Body of pancreas (tissue), 4 donors: Measurements from ENCODE around the gene CMTR2. TPM values are rescaled to one million over a fixed set of nuclear protein-coding genes. Genes with fewer than 3 reads are reported as not detected.
A peak's percentile ranks its signal among the peaks of the same experiment; 100 is the strongest.

Experiments used
- ATAC-seq: fragments of 150-250 bp; one replicate; pipeline ENCODE4 v1.9.1; 2016
- DNase-seq, 4 donors: peaks; one replicate each; pipeline ENCODE4 v3.0.0-alpha.2; 2019
- H3K27ac ChIP-seq, 4 donors: fragments of 200-600 bp; sonication (generic); 1 replicate in 3 of 4; 2 replicates in 1 of 4; pipeline versions ENCODE4 v1.5.1 to v1.6.1; 2016 to 2019; ENCODE audit warnings: mild to moderate bottlenecking in 1 of 4, mixed read lengths in 1 of 4, moderate library complexity in 1 of 4
- H3K27me3 ChIP-seq, 2 donors: fragments of 200-600 bp; sonication (generic); one replicate each; pipeline ENCODE4 v1.6.0; 2016; ENCODE audit warnings: mild to moderate bottlenecking in 1 of 2
- H3K36me3 ChIP-seq, 2 donors: fragments of 200-600 bp; sonication (generic); replicated peaks in 1 of 2; 2 replicates each; pipeline ENCODE4 v1.5.1; 2016; ENCODE audit warnings: low read depth in 2 of 2; ENCODE audit not compliant: insufficient read depth in 1 of 2
- H3K4me1 ChIP-seq: fragments of 200-600 bp; sonication (generic); one replicate; pipeline ENCODE4 v1.6.0; 2016
- H3K4me3 ChIP-seq, 2 donors: fragments of 200-600 bp; sonication (generic); 1 replicate in 1 of 2; 2 replicates in 1 of 2; pipeline ENCODE4 v1.5.1; 2016 to 2019
- H3K9me3 ChIP-seq, 3 donors: fragments of 200-600 bp; sonication (generic); 1 replicate in 2 of 3; 2 replicates in 1 of 3; pipeline ENCODE4 v1.5.1; 2016
- POLR2A ChIP-seq, 3 donors: fragments of 450-650 bp; IDR thresholded peaks; one replicate each; pipeline ENCODE4 v1.6.1; 2016; ENCODE audit warnings: antibody characterized with exemption in 3 of 3, mild to moderate bottlenecking in 2 of 3
- WGBS, 2 donors: methylation state at CpG; one replicate each; pipeline ENCODE4 v1.1.5; 2017; 5-methylcytosine and 5-hydroxymethylcytosine counted together
- intact Hi-C: fragments of 100-400 bp; cut with DNase I; formaldehyde crosslinking; loops from one replicate; pipeline ENCODE4 v1.15.1; 2023
- total RNA-seq, 2 donors: library from RNA; depleted of rRNA; stranded (reverse); fragments of >200 nt; gene quantifications; one replicate each; pipeline ENCODE4 v1.1.0, GENCODE V29; 2016
- TF ChIP-seq, protein P1 (sequence below), 7 experiments: fragments of 450-650 bp in 4 of 7; fragments of 200-600 bp in 3 of 7; sonication (generic) in 3 of 7; IDR thresholded peaks; one replicate each; pipeline ENCODE4 v1.5.1; 2016 to 2019; ENCODE audit warnings: antibody characterized with exemption in 7 of 7

CMTR2 gene
- total RNA-seq, 2 donors from 2014 or later: 7.3 to 20.2 TPM

GRCh38 chr16:71287911-71288310 is 1.3 kb downstream of the CMTR2 start:
- Histone ChIP-seq H3K4me1 (peaks cover 22% of the 10 kb centered on the region), H3K9me3 (no peaks in the 10 kb centered on the region), H3K36me3 (peaks cover 0 to 5% of the 10 kb centered on the region in 2 donors), H3K27ac (peak overlapping the region in 1 of 4 donors; percentile 93), H3K27me3 (no peaks in the 10 kb centered on the region), H3K4me3 (no peak overlapping the region)
- intact Hi-C loops: no loop called here
- no peak for ATAC-seq
- DNase-seq: no peak
- WGBS, 2 donors: 57 to 58% methylated on average over 3 of the region's 3 CpGs
- TF ChIP-seq, protein P1, sequence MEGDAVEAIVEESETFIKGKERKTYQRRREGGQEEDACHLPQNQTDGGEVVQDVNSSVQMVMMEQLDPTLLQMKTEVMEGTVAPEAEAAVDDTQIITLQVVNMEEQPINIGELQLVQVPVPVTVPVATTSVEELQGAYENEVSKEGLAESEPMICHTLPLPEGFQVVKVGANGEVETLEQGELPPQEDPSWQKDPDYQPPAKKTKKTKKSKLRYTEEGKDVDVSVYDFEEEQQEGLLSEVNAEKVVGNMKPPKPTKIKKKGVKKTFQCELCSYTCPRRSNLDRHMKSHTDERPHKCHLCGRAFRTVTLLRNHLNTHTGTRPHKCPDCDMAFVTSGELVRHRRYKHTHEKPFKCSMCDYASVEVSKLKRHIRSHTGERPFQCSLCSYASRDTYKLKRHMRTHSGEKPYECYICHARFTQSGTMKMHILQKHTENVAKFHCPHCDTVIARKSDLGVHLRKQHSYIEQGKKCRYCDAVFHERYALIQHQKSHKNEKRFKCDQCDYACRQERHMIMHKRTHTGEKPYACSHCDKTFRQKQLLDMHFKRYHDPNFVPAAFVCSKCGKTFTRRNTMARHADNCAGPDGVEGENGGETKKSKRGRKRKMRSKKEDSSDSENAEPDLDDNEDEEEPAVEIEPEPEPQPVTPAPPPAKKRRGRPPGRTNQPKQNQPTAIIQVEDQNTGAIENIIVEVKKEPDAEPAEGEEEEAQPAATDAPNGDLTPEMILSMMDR (IDR thresholded peaks at IDR 0.05): no peak
- TF ChIP-seq POLR2A (IDR thresholded peaks at IDR 0.05): no peak

GRCh38 chr16:71287454-71287853 is 1.7 kb downstream of the CMTR2 start:
- no peaks in the 10 kb centered on the region for H3K9me3 ChIP-seq
- 84 to 89% methylated on average over 2 of the region's 2 CpGs for WGBS, 2 donors
- peaks cover 0 to 6% of the 10 kb centered on the region in 2 donors for H3K36me3 ChIP-seq
- no peak for TF ChIP-seq POLR2A (IDR thresholded peaks at IDR 0.05)
- TF ChIP-seq, protein P1 (IDR thresholded peaks at IDR 0.05): no peak
- no peak overlapping the region for H3K27ac ChIP-seq
- H3K27me3 ChIP-seq: no peaks in the 10 kb centered on the region
- DNase-seq (no peak), ATAC-seq (no peak)
- intact Hi-C loops: no loop called here
- H3K4me1 ChIP-seq: peaks cover 22% of the 10 kb centered on the region
- no peak overlapping the region for H3K4me3 ChIP-seq

DNA sequence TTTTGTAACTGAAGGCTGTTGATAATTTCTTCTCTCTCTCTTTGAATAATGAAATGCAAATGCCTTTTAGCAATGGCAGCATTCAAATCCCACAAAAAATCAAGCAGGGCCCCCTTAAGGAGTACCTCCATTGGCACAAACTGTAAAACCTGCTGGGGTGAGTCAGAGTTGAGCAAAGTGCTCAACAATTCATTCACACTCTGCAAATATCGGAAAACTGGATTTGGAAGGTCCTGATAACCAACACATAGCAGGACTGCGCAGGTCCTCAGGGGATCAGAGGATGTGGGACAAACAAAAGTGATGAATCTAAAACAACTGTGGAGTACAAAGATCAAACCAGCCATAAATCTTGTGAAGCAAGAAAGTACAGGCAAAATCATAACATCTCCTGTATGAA is 5.6 kb downstream of the CMTR2 start:
- 88 to 100% methylated on average over 2 of the region's 2 CpGs for WGBS, 2 donors
- H3K27me3 ChIP-seq: peaks cover 0 to 2% of the 10 kb centered on the region in 2 donors
- H3K36me3 ChIP-seq: peaks cover 0 to 6% of the 10 kb centered on the region in 2 donors
- ATAC-seq (no peak), DNase-seq (no peak)
- no peak for TF ChIP-seq POLR2A (IDR thresholded peaks at IDR 0.05)
- TF ChIP-seq, protein P1 (IDR thresholded peaks at IDR 0.05): no peak
- no peak overlapping the region for H3K27ac ChIP-seq
- H3K4me3 ChIP-seq: no peak overlapping the region
- peaks cover 14% of the 10 kb centered on the region for H3K4me1 ChIP-seq
- intact Hi-C loops: no loop called here
- H3K9me3 ChIP-seq: no peaks in the 10 kb centered on the region

- WGBS, 2 donors: 91% methylated on average over 3 of the region's 3 CpGs
- H3K36me3 ChIP-seq: peaks cover 0 to 6% of the 10 kb centered on the region in 2 donors
- DNase-seq (no peak), ATAC-seq (no peak)
- H3K4me1 ChIP-seq: peaks cover 7% of the 10 kb centered on the region
- TF ChIP-seq, protein P1 (IDR thresholded peaks at IDR 0.05): no peak
- TF ChIP-seq POLR2A (IDR thresholded peaks at IDR 0.05): no peak
- H3K27me3 ChIP-seq: peaks cover 0 to 3% of the 10 kb centered on the region in 2 donors
- H3K9me3 ChIP-seq: no peaks in the 10 kb centered on the region
- H3K4me3 ChIP-seq: no peak overlapping the region
- intact Hi-C loops: no loop called here
- H3K27ac ChIP-seq: no peak overlapping the region
Observed at GRCh38 chr16:71282943-71283342, 6.3 kb downstream of the CMTR2 start.

DNA sequence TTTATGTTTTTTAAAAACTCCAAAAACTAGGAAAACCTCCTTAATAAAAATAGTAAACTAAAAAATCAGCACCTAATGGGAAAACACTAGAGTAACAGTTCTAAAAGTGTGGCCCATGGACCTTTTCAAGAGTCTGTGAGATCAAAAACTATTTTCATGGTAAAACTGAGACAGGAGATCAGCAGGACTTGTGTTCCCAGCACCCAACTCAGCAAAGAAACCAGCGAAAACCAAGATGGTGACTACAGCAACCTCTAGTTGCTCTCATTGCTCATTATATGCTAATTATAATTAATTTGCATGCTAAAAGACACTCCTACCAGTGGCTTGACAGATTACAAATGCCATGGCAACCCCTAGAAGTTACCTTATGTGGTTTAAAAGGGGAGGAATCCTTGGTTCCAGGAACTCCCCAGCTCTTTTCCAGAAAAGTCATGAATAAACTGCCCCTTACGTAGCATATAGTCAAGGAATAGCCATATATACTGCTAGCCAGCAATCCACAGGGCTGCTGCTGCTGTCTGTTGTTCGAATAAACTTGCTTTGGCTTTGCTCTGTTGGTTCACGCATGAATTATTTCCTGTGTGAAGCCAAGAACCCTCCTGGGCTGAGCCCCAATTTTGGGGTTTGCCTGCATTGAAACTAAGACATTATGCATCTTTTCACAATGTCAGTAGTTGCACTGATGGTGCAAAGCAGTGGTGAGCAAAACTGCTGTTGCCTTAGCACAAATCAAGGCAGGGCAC is 12.4 kb downstream of the CMTR2 start:
- Histone ChIP-seq H3K36me3 (no peaks in the 10 kb centered on the region), H3K4me3 (no peak overlapping the region), H3K27me3 (peaks cover 0 to 3% of the 10 kb centered on the region in 2 donors), H3K27ac (no peak overlapping the region), H3K4me1 (no peaks in the 10 kb centered on the region), H3K9me3 (no peaks in the 10 kb centered on the region)
- intact Hi-C loops: no loop called here
- WGBS, 2 donors: 86 to 94% methylated on average over 4 of the region's 4 CpGs
- no peak for DNase-seq
- TF ChIP-seq POLR2A (IDR thresholded peaks at IDR 0.05): no peak
- TF ChIP-seq, protein P1 (IDR thresholded peaks at IDR 0.05): no peak
- ATAC-seq: no peak
